Activated CD8-positive, alpha-beta T cell treated with anti-CD3 and anti-CD28 coated beads, Interleukin-2, amount 10 ng/mL, durations not matched to agents 7 days and 5 days (primary cell): ENCODE results near the gene RASL12. TPM values are rescaled to one million over a fixed set of nuclear protein-coding genes. Genes with fewer than 3 reads are reported as not detected.

Experiments used
- ATAC-seq: fragments of 150-1000 bp; cut with Tn5 transposase; one replicate; pipeline ENCODE4 v1.10.0; 2021; ENCODE audit warnings: moderate library complexity
- CTCF ChIA-PET: fragments of 350-600 bp; sonication (Branson Sonifier 250); formaldehyde crosslinking; loops from one replicate; lab custom pipeline; 2021; ENCODE audit warnings: antibody characterized with exemption; lab: Charles Lee
- POLR2A ChIA-PET: fragments of 350-600 bp; sonication (Branson Sonifier 250); formaldehyde crosslinking; loops from one replicate; lab custom pipeline; 2021; ENCODE audit warnings: antibody characterized with exemption; lab: Charles Lee
- DNase-seq: peaks from one replicate; pipeline ENCODE4 v3.0.0-alpha.2; 2020
- H3K27ac Mint-ChIP-seq: one replicate; pipeline ENCODE4 v1.8.0; 2021; ENCODE audit warnings: mild to moderate bottlenecking, mixed read lengths
- H3K27me3 Mint-ChIP-seq: one replicate; pipeline ENCODE4 v1.8.0; 2021; ENCODE audit warnings: low read depth, mixed read lengths
- H3K36me3 Mint-ChIP-seq: one replicate; pipeline ENCODE4 v1.8.0; 2021; ENCODE audit warnings: low read depth, mixed read lengths
- H3K4me1 Mint-ChIP-seq: one replicate; pipeline ENCODE4 v1.8.0; 2021; ENCODE audit warnings: low read depth, mixed read lengths
- H3K4me3 Mint-ChIP-seq: one replicate; pipeline ENCODE4 v1.8.0; 2021; ENCODE audit warnings: mild to moderate bottlenecking, mixed read lengths
- H3K9me3 Mint-ChIP-seq: one replicate; pipeline ENCODE4 v1.8.0; 2022; ENCODE audit warnings: mixed read lengths; ENCODE audit not compliant: insufficient read depth
- total RNA-seq, 2 experiments: library from RNA; stranded (reverse); gene quantifications; one replicate each; pipeline ENCODE4 v1.2.3, GENCODE V29; 2021

RASL12 gene
- total RNA-seq, 2 experiments from 2014 or later: not detected

- ATAC-seq (no peak), DNase-seq (no peak)
- no peak overlapping the region for H3K4me3 Mint-ChIP-seq
- CTCF ChIA-PET: interaction anchor here (0.8 to 1.2 kb wide), 2 partner anchors 10 to 18 kb away, joined by 3 read pairs; no protein-coding TSS in a partner anchor
- POLR2A ChIA-PET: no interaction called here
- peaks cover 11% of the 10 kb centered on the region for H3K4me1 Mint-ChIP-seq
- no peaks in the 10 kb centered on the region for H3K36me3 Mint-ChIP-seq
- no peaks in the 10 kb centered on the region for H3K9me3 Mint-ChIP-seq
- no peak overlapping the region for H3K27ac Mint-ChIP-seq
- peaks cover 3% of the 10 kb centered on the region for H3K27me3 Mint-ChIP-seq
These were observed 7.7 kb downstream of the RASL12 start for GRCh38 chr15:65059931-65060596.

GRCh38 chr15:65059369-65059750, 8.4 kb downstream of the RASL12 start:
- H3K36me3 Mint-ChIP-seq: no peaks in the 10 kb centered on the region
- H3K27me3 Mint-ChIP-seq: peaks cover 3% of the 10 kb centered on the region
- no peak overlapping the region for H3K27ac Mint-ChIP-seq
- ChIA-PET CTCF (interaction anchor here (0.8 to 1.2 kb wide), 2 partner anchors 9 to 19 kb away, joined by 3 read pairs; no protein-coding TSS in a partner anchor), POLR2A (no interaction called here)
- no peak for DNase-seq
- peaks cover 15% of the 10 kb centered on the region for H3K4me1 Mint-ChIP-seq
- no peaks in the 10 kb centered on the region for H3K9me3 Mint-ChIP-seq
- H3K4me3 Mint-ChIP-seq: no peak overlapping the region
- ATAC-seq: no peak

- ChIA-PET POLR2A (no interaction called here), CTCF (interaction anchor here (0.8 kb wide), 1 partner anchor 8 kb away, joined by 3 read pairs; no protein-coding TSS in a partner anchor)
- H3K4me3 Mint-ChIP-seq: no peak overlapping the region
- DNase-seq (no peak), ATAC-seq (no peak)
- no peak overlapping the region for H3K27ac Mint-ChIP-seq
- H3K9me3 Mint-ChIP-seq: no peaks in the 10 kb centered on the region
- H3K27me3 Mint-ChIP-seq: peaks cover 3% of the 10 kb centered on the region
- peaks cover 15% of the 10 kb centered on the region for H3K4me1 Mint-ChIP-seq
- no peaks in the 10 kb centered on the region for H3K36me3 Mint-ChIP-seq
These were observed 9.1 kb downstream of the RASL12 start for GRCh38 chr15:65058394-65059368.

- DNase-seq (no peak), ATAC-seq (no peak)
- POLR2A ChIA-PET: no interaction called here
- H3K27ac Mint-ChIP-seq: no peak overlapping the region
- no peak overlapping the region for H3K4me3 Mint-ChIP-seq
- CTCF ChIA-PET: no interaction called here
- no peaks in the 10 kb centered on the region for H3K9me3 Mint-ChIP-seq
- no peaks in the 10 kb centered on the region for H3K36me3 Mint-ChIP-seq
- H3K27me3 Mint-ChIP-seq: peaks cover 2% of the 10 kb centered on the region
- H3K4me1 Mint-ChIP-seq: peaks cover 15% of the 10 kb centered on the region
These were observed 10.2 kb downstream of the RASL12 start for GRCh38 chr15:65057549-65057940.

- DNase-seq: no peak
- CTCF ChIA-PET: interaction anchor here (1.0 to 5.0 kb wide), 6 partner anchors 9 to 44 kb away, joined by 3 to 37 read pairs (median 7); no protein-coding TSS in a partner anchor
These were observed 10.8 kb downstream of the RASL12 start for GRCh38 chr15:65056868-65057548.

GRCh38 chr15:65056106-65056505, 11.7 kb downstream of the RASL12 start:
- Mint-ChIP-seq H3K4me3 (no peak overlapping the region), H3K36me3 (no peaks in the 10 kb centered on the region), H3K9me3 (no peaks in the 10 kb centered on the region), H3K27ac (no peak overlapping the region), H3K4me1 (peaks cover 15% of the 10 kb centered on the region), H3K27me3 (peaks cover 5% of the 10 kb centered on the region)
- CTCF ChIA-PET: interaction anchor here (0.8 to 5.0 kb wide), 14 partner anchors 10 to 242 kb away, joined by 3 to 37 read pairs (median 4); partner anchors contain the start of gene KBTBD13
- DNase-seq (no peak), ATAC-seq (no peak)
- POLR2A ChIA-PET: interaction anchor here (1.0 to 2.1 kb wide), 2 partner anchors 14 to 249 kb away, joined by 3 to 10 read pairs; partner anchors contain the start of gene RNU5B-1

More at GRCh38 chr15:65056868-65057548, 10.8 kb downstream of the RASL12 start:
- Mint-ChIP-seq H3K36me3 (no peaks in the 10 kb centered on the region), H3K4me1 (peaks cover 15% of the 10 kb centered on the region), H3K27me3 (peaks cover 2% of the 10 kb centered on the region), H3K4me3 (no peak overlapping the region), H3K27ac (no peak overlapping the region), H3K9me3 (no peaks in the 10 kb centered on the region)
- POLR2A ChIA-PET: interaction anchor here (2.1 kb wide), 1 partner anchor 248 kb away, joined by 10 read pairs; the partner anchor contains the start of gene RNU5B-1
- ATAC-seq: no peak

GRCh38 chr15:65055201-65055870, 12.5 kb downstream of the RASL12 start:
- no peak overlapping the region for H3K27ac Mint-ChIP-seq
- peak; percentile 45 for DNase-seq
- POLR2A ChIA-PET: interaction anchor here (0.8 to 2.1 kb wide), 3 partner anchors 13 to 249 kb away, joined by 3 to 10 read pairs (median 4); partner anchors contain the start of gene RNU5B-1

GRCh38 chr15:65054333-65055200, 13.2 kb downstream of the RASL12 start:
- Mint-ChIP-seq H3K4me1 (peaks cover 23% of the 10 kb centered on the region), H3K4me3 (no peak overlapping the region), H3K27me3 (peaks cover 5% of the 10 kb centered on the region), H3K27ac (no peak overlapping the region), H3K36me3 (no peaks in the 10 kb centered on the region), H3K9me3 (no peaks in the 10 kb centered on the region)
- CTCF ChIA-PET: interaction anchor here (0.8 to 5.0 kb wide), 15 partner anchors 9 to 246 kb away, joined by 3 to 37 read pairs (median 6); partner anchors contain the start of gene KBTBD13
- POLR2A ChIA-PET: no interaction called here
- ATAC-seq (peak; percentile 66), DNase-seq (peak; percentile 77)

More at GRCh38 chr15:65055201-65055870, 12.5 kb downstream of the RASL12 start:
- Mint-ChIP-seq H3K4me1 (peaks cover 16% of the 10 kb centered on the region), H3K4me3 (no peak overlapping the region), H3K9me3 (no peaks in the 10 kb centered on the region), H3K36me3 (no peaks in the 10 kb centered on the region), H3K27me3 (peaks cover 5% of the 10 kb centered on the region)
- CTCF ChIA-PET: interaction anchor here (0.6 to 5.0 kb wide), 15 partner anchors 11 to 245 kb away, joined by 3 to 37 read pairs (median 5); partner anchors contain the start of gene KBTBD13
- ATAC-seq: peak; percentile 42

GRCh38 chr15:65052956-65053355, 14.8 kb downstream of the RASL12 start:
- peaks cover 5% of the 10 kb centered on the region for H3K27me3 Mint-ChIP-seq

GRCh38 chr15:65051266-65051665, 16.5 kb downstream of the RASL12 start:
- Mint-ChIP-seq H3K27me3 (peaks cover 8% of the 10 kb centered on the region), H3K36me3 (no peaks in the 10 kb centered on the region), H3K4me3 (no peak overlapping the region), H3K27ac (no peak overlapping the region), H3K4me1 (peaks cover 30% of the 10 kb centered on the region), H3K9me3 (no peaks in the 10 kb centered on the region)
- CTCF ChIA-PET: interaction anchor here (0.8 to 1.6 kb wide), 2 partner anchors 27 to 50 kb away, joined by 3 read pairs; no protein-coding TSS in a partner anchor
- no peak for ATAC-seq
- DNase-seq: no peak
- POLR2A ChIA-PET: no interaction called here

More at GRCh38 chr15:65052956-65053355, 14.8 kb downstream of the RASL12 start:
- CTCF ChIA-PET: interaction anchor here (0.9 to 5.0 kb wide), 6 partner anchors 10 to 244 kb away, joined by 3 to 37 read pairs (median 4); no protein-coding TSS in a partner anchor
- ATAC-seq (no peak), DNase-seq (no peak)
- Mint-ChIP-seq H3K4me1 (peaks cover 30% of the 10 kb centered on the region), H3K9me3 (no peaks in the 10 kb centered on the region), H3K36me3 (no peaks in the 10 kb centered on the region), H3K27ac (no peak overlapping the region), H3K4me3 (no peak overlapping the region)
- POLR2A ChIA-PET: interaction anchor here (0.6 to 1.0 kb wide), 2 partner anchors 41 to 252 kb away, joined by 4 to 5 read pairs; partner anchors contain the start of gene RNU5B-1
